Spleen (tissue), 3 donors: ENCODE data around the gene SLC22A1.

Experiments used
- POLR2A ChIP-seq, 3 donors: fragments of 450-650 bp; IDR thresholded peaks; one replicate each; pipeline ENCODE4 v1.5.1; 2017; ENCODE audit warnings: antibody characterized with exemption in 3 of 3, mild to moderate bottlenecking in 1 of 3
- POLR2AphosphoS5 ChIP-seq, 3 donors: sonication (generic); formaldehyde crosslinking; IDR thresholded peaks; one replicate each; pipeline ENCODE4 v1.5.1; 2017; ENCODE audit warnings: antibody characterized with exemption in 3 of 3

DNA sequence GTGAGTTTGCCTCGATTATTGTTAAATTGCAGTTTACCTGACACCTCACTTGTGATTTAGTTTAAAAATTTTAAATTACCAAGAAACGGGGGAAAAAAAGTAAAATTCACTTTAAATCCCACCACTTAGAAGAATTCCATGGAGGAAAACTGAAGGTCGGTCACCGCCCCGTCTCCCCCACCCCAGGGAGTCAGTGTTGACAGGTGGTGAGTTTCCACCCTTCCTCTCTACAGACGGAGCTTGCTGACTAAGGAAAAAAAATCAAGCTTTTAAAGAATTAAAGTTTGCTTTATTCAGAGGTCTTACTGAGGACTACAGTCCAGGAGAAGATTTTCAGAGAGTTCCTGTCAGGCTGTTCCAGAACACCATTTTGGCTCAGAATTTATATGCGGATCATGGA is 42.3 kb downstream of the SLC22A1 start:
- TF ChIP-seq POLR2AphosphoS5 (IDR thresholded peaks at IDR 0.05), result no peak
- TF ChIP-seq POLR2A (IDR thresholded peaks at IDR 0.05), result no peak
